ENCODE results near the gene DDX24. TPM values are rescaled to one million over a fixed set of nuclear protein-coding genes. Genes with fewer than 3 reads are reported as not detected.

The DDX24 gene
- total RNA-seq, 2 experiments from 2014 or later = 81.5 to 172 TPM

- ChIA-PET POLR2A (interaction anchor here (0.7 kb wide), 1 partner anchor 88 kb away, joined by 3 read pairs; no protein-coding TSS in a partner anchor), CTCF (ENCODE audit: unreplicated experiment) (no interaction called here)
- TF ChIP-seq CTCF (conservative IDR thresholded peaks at IDR 0.05; ENCODE audit: low read length) (no peak), EZH2phosphoT487 (IDR thresholded peaks at IDR 0.05; ENCODE audit: borderline replicate concordance, low read depth, low read length) (no peak)
- Histone ChIP-seq H2AFZ (ENCODE audit: low read length) (no peak overlapping the region), H3K36me3 (ENCODE audit: insufficient read depth, low read length) (no peaks in the 10 kb centered on the region), H3K4me2 (ENCODE audit: low read length) (no peak overlapping the region), H3K9me3 (ENCODE audit: low read length) (no peaks in the 10 kb centered on the region), H3K9me2 (ENCODE audit: insufficient read depth, low read length) (no peaks in the 10 kb centered on the region), H3K79me2 (ENCODE audit: insufficient read depth, low read depth, low read length) (no peaks in the 10 kb centered on the region), H3K4me1 (ENCODE audit: insufficient read depth, low read length, poor library complexity, severe bottlenecking) (peaks cover 14% of the 10 kb centered on the region), H3K4me3 (ENCODE audit: low read depth, low read length, poor library complexity, severe bottlenecking) (no peak overlapping the region), H4K20me1 (ENCODE audit: insufficient read depth, low read length) (no peaks in the 10 kb centered on the region), H3K27ac (ENCODE audit: low read depth, low read length, poor library complexity, severe bottlenecking) (no peak overlapping the region)
- BruUV-seq (replicated peaks) = no TSS peak
- DNase-seq (ENCODE audit: low spot score) = no peak
- intact Hi-C loops (cut with micrococcal nuclease; ENCODE audit: unreplicated experiment) = loop anchor here (5.0 kb wide), 1 partner anchor 45 kb away; the partner anchor contains the start of genes DDX24 and IFI27L1
Observed at GRCh38 chr14:94127330-94127729, 46.3 kb upstream of the DDX24 start.

GRCh38 chr14:94126800-94127199 lies 45.8 kb upstream of the DDX24 start:
- H3K4me2 ChIP-seq (ENCODE audit: low read length) = no peak overlapping the region
- TF ChIP-seq EZH2phosphoT487 (IDR thresholded peaks at IDR 0.05; ENCODE audit: borderline replicate concordance, low read depth, low read length) = no peak
- TF ChIP-seq CTCF (conservative IDR thresholded peaks at IDR 0.05; ENCODE audit: low read length) = no peak
- no peak overlapping the region for H3K27ac ChIP-seq (ENCODE audit: low read depth, low read length, poor library complexity, severe bottlenecking)
- no peaks in the 10 kb centered on the region for H4K20me1 ChIP-seq (ENCODE audit: insufficient read depth, low read length)
- H3K36me3 ChIP-seq (ENCODE audit: insufficient read depth, low read length) = no peaks in the 10 kb centered on the region
- no TSS peak for BruUV-seq (replicated peaks)
- no peak for DNase-seq (ENCODE audit: low spot score)
- POLR2A ChIA-PET = no interaction called here
- CTCF ChIA-PET (ENCODE audit: unreplicated experiment) = no interaction called here
- no peaks in the 10 kb centered on the region for H3K9me3 ChIP-seq (ENCODE audit: low read length)
- no peak overlapping the region for H3K4me3 ChIP-seq (ENCODE audit: low read depth, low read length, poor library complexity, severe bottlenecking)
- no peaks in the 10 kb centered on the region for H3K79me2 ChIP-seq (ENCODE audit: insufficient read depth, low read depth, low read length)
- no peaks in the 10 kb centered on the region for H3K9me2 ChIP-seq (ENCODE audit: insufficient read depth, low read length)
- peaks cover 14% of the 10 kb centered on the region for H3K4me1 ChIP-seq (ENCODE audit: insufficient read depth, low read length, poor library complexity, severe bottlenecking)
- H2AFZ ChIP-seq (ENCODE audit: low read length) = no peak overlapping the region
- intact Hi-C loops (cut with micrococcal nuclease; ENCODE audit: unreplicated experiment) = loop anchor here (5.0 kb wide), 1 partner anchor 44 kb away; the partner anchor contains the start of genes DDX24 and IFI27L1

- DNase-seq (ENCODE audit: low spot score) = no peak
- ChIA-PET CTCF (ENCODE audit: unreplicated experiment) (no interaction called here), POLR2A (no interaction called here)
- H3K4me1 ChIP-seq (ENCODE audit: insufficient read depth, low read length, poor library complexity, severe bottlenecking) = peaks cover 14% of the 10 kb centered on the region
- no peak overlapping the region for H3K27ac ChIP-seq (ENCODE audit: low read depth, low read length, poor library complexity, severe bottlenecking)
- H4K20me1 ChIP-seq (ENCODE audit: insufficient read depth, low read length) = no peaks in the 10 kb centered on the region
- no peaks in the 10 kb centered on the region for H3K79me2 ChIP-seq (ENCODE audit: insufficient read depth, low read depth, low read length)
- TF ChIP-seq EZH2phosphoT487 (IDR thresholded peaks at IDR 0.05; ENCODE audit: borderline replicate concordance, low read depth, low read length) (no peak), CTCF (conservative IDR thresholded peaks at IDR 0.05; ENCODE audit: low read length) (no peak)
- H3K36me3 ChIP-seq (ENCODE audit: insufficient read depth, low read length) = no peaks in the 10 kb centered on the region
- no peak overlapping the region for H3K4me3 ChIP-seq (ENCODE audit: low read depth, low read length, poor library complexity, severe bottlenecking)
- no peaks in the 10 kb centered on the region for H3K9me2 ChIP-seq (ENCODE audit: insufficient read depth, low read length)
- intact Hi-C loops (cut with micrococcal nuclease; ENCODE audit: unreplicated experiment) = loop anchor here (5.0 kb wide), 1 partner anchor 44 kb away; the partner anchor contains the start of genes DDX24 and IFI27L1
- H3K9me3 ChIP-seq (ENCODE audit: low read length) = no peaks in the 10 kb centered on the region
- no TSS peak for BruUV-seq (replicated peaks)
- H2AFZ ChIP-seq (ENCODE audit: low read length) = no peak overlapping the region
- no peak overlapping the region for H3K4me2 ChIP-seq (ENCODE audit: low read length)
Observed at GRCh38 chr14:94126419-94126677, 45.3 kb upstream of the DDX24 start.

All from OCI-LY7 (cell line).